Immature natural killer cell (primary cell): ENCODE data around the gene MAML3. TPM values are rescaled to one million over a fixed set of nuclear protein-coding genes. Genes with fewer than 3 reads are reported as not detected.

Experiments used
- DNase-seq, 3 donors: peaks; one replicate each; pipeline ENCODE4 v3.0.0; 2022; ENCODE audit warnings: mixed read lengths in 1 of 3
- H3K27ac Mint-ChIP-seq, 6 donors: one replicate each; pipeline ENCODE4 v1.8.0; 2020; ENCODE audit warnings: mixed read lengths in 6 of 6, mild to moderate bottlenecking in 5 of 6, inconsistent platforms in 4 of 6, moderate library complexity in 3 of 6
- H3K27me3 Mint-ChIP-seq, 3 donors: one replicate each; pipeline ENCODE4 v1.8.0; 2020 to 2021; ENCODE audit warnings: low read depth in 3 of 3, mild to moderate bottlenecking in 3 of 3, mixed read lengths in 3 of 3, moderate library complexity in 3 of 3, inconsistent platforms in 1 of 3
- H3K36me3 Mint-ChIP-seq, 3 donors: one replicate each; pipeline ENCODE4 v1.8.0; 2020; ENCODE audit warnings: mixed read lengths in 3 of 3, inconsistent platforms in 2 of 3, mild to moderate bottlenecking in 2 of 3
- H3K4me1 Mint-ChIP-seq, 2 donors: one replicate each; pipeline ENCODE4 v1.8.0; 2020; ENCODE audit warnings: inconsistent platforms in 2 of 2, mild to moderate bottlenecking in 2 of 2, mixed read lengths in 2 of 2, moderate library complexity in 1 of 2
- H3K4me3 Mint-ChIP-seq, 5 donors: one replicate each; pipeline ENCODE4 v1.8.0; 2020; ENCODE audit warnings: mild to moderate bottlenecking in 5 of 5, mixed read lengths in 5 of 5, inconsistent platforms in 3 of 5, moderate library complexity in 3 of 5
- H3K9me3 Mint-ChIP-seq, 6 donors: one replicate each; pipeline ENCODE4 v1.8.0; 2020; ENCODE audit warnings: mild to moderate bottlenecking in 6 of 6, mixed read lengths in 6 of 6, inconsistent platforms in 4 of 6, moderate library complexity in 3 of 6
- polyA plus RNA-seq, 3 donors: library from polyadenylated mRNA; unstranded; fragments of 300-500 nt; fragmentation: Illumina TruSeq; gene quantifications; one replicate each; pipeline ENCODE4 v1.2.3, GENCODE V29; 2021

Gene MAML3
- polyA plus RNA-seq, 3 donors from 2014 or later, result 0.41 to 1.2 TPM; not detected in 1

DNA sequence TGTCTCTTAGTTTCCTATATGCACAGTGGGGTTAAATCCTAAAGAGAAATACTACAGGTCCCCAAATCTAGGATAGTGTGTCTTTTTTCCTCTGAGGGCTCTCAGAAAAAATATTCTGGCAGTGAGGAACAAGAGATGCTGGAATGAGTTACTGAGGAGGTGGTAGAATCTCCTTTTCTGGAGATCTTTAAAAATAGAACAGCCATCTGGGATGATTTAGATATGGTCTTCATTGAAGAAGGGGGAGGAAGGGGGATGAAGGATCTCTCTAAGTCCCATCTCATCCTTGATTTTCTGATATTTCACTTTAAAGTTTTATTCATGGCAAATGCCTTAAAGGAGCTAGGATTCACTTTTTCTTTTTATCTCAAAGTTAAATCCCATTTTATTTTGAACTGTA is 235.0 kb downstream of the MAML3 start:
- Mint-ChIP-seq H3K27ac (no peak overlapping the region), H3K27me3 (peaks cover 0 to 8% (median 2%) of the 10 kb centered on the region in 3 donors), H3K9me3 (no peaks in the 10 kb centered on the region), H3K4me1 (no peaks in the 10 kb centered on the region), H3K36me3 (no peaks in the 10 kb centered on the region), H3K4me3 (no peak overlapping the region)
- no peak for DNase-seq

DNA sequence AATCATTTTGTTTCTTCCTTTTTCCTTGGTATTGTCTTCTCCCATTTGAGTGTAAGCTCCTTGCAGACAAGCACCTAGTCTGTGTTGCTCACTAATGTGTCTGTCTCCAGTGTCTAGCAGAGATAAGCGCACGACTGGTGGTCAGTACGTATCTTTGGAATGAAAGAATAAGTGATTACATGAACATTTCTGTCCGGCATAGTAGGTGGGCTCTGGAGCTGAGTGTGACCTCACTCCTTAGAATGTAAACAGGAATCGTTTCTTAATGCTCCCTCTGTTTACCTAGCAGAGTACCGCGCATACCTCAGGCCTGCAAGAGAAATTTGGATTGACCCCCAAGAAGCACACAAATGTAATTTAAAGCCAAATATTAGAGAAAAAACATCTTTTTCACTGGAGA is 235.4 kb downstream of the MAML3 start:
- Mint-ChIP-seq H3K27me3 (peaks cover 0 to 8% (median 2%) of the 10 kb centered on the region in 3 donors), H3K4me3 (no peak overlapping the region), H3K4me1 (no peaks in the 10 kb centered on the region), H3K27ac (no peak overlapping the region), H3K9me3 (no peaks in the 10 kb centered on the region), H3K36me3 (no peaks in the 10 kb centered on the region)
- no peak for DNase-seq

DNA sequence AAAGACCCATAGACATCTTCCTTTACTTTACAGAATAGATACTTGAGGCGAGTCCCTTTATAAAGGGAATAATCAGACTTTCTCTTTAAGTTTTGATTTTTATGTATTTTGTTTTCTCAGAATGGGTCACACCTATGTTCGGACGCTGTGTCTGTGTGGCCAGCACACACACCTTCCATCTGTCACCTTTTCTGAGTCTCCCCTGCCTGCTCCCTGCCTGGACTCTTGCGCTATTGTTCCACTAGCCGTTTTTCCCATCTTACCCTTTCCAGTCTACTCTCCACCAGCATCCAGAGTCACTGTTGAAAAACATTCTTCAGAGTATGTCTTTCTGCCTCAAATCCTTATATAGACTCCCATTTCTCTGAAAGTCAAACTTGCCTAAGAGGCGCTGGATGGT is 236.1 kb downstream of the MAML3 start:
- Mint-ChIP-seq H3K27ac (no peak overlapping the region), H3K4me1 (no peaks in the 10 kb centered on the region), H3K4me3 (no peak overlapping the region), H3K36me3 (no peaks in the 10 kb centered on the region), H3K27me3 (peaks cover 0 to 8% (median 2%) of the 10 kb centered on the region in 3 donors), H3K9me3 (no peaks in the 10 kb centered on the region)
- DNase-seq, result no peak

DNA sequence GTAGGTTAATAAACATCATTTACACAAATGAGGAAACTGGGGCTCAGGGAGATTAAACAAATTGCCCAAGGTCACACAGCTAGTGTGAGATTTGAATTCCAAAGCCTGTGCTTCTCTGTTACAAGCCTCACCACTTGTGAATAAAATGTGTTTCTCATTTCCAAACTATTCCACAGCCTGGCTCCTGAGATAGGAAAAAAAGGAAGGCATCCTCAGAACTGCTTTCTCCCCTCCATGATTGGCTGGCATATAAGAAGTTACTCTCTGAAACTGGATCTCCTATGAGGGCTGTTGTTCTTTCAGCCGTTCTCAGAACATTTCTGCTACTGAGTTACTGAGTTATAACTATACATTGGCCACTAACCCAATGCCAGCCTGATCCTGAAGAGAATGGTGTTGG is 237.9 kb downstream of the MAML3 start:
- Mint-ChIP-seq H3K27ac (no peak overlapping the region), H3K4me3 (no peak overlapping the region), H3K27me3 (peaks cover 0 to 6% (median 4%) of the 10 kb centered on the region in 3 donors)

DNA sequence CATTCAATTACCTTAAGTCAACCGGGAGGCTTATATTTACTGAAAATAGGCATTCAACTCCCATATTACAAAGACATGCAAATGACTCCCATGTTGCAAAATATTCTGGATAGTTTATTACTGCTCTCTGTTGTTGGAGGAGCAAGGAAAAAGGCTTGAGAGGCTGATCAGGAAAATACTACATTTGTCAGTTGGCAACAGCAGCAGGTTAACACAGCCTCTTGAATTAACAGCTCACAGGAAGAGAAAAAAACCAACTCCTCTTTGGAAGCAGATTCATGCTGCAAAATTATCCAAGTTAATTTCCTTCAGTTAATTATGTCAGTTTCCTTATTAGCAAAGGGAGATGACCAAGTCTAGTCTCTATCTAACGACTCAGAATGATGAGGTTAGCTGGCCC is 238.9 kb downstream of the MAML3 start:
- Mint-ChIP-seq H3K9me3 (no peaks in the 10 kb centered on the region), H3K4me1 (no peaks in the 10 kb centered on the region), H3K27me3 (peaks cover 0 to 6% (median 5%) of the 10 kb centered on the region in 3 donors), H3K4me3 (no peak overlapping the region), H3K36me3 (no peaks in the 10 kb centered on the region), H3K27ac (no peak overlapping the region)
- DNase-seq, result no peak

More for the DNA sequence above, 237.9 kb downstream of the MAML3 start:
- H3K9me3 Mint-ChIP-seq, result no peaks in the 10 kb centered on the region
- H3K36me3 Mint-ChIP-seq, result no peaks in the 10 kb centered on the region
- no peak for DNase-seq
- H3K4me1 Mint-ChIP-seq, result no peaks in the 10 kb centered on the region

DNA sequence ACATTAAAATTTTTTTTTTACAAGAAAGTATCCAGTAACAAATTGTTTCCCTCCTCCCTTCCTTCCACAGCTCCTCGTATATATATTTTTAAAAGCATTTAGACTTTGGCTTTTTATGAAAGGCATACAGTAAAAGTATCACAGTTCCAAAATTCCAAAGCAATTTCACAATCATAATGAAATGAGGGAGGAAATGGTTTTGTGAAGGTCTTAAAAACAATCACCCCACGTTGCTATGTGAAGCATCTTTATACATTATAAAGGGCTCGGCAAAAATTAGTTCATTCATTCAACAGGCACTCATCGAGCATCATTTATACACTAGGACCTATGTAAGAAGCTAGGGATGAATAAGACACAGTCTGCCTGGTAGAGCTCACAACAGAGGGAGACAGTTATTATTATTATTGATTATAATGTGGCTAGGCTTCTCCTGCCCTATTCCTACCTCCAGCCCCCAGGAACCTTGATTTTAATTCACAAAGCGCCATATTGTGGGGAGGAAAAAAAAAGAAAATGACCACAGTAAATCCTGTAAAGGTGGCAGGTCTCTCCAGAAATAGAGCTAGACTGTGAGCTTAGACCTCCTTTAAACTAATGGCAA is 239.9 kb downstream of the MAML3 start:
- H3K4me1 Mint-ChIP-seq, result no peaks in the 10 kb centered on the region
- peaks cover 0 to 6% (median 5%) of the 10 kb centered on the region in 3 donors for H3K27me3 Mint-ChIP-seq
- no peak overlapping the region for H3K27ac Mint-ChIP-seq
- H3K4me3 Mint-ChIP-seq, result no peak overlapping the region
- no peaks in the 10 kb centered on the region for H3K9me3 Mint-ChIP-seq
- no peak for DNase-seq
- no peaks in the 10 kb centered on the region for H3K36me3 Mint-ChIP-seq

DNA sequence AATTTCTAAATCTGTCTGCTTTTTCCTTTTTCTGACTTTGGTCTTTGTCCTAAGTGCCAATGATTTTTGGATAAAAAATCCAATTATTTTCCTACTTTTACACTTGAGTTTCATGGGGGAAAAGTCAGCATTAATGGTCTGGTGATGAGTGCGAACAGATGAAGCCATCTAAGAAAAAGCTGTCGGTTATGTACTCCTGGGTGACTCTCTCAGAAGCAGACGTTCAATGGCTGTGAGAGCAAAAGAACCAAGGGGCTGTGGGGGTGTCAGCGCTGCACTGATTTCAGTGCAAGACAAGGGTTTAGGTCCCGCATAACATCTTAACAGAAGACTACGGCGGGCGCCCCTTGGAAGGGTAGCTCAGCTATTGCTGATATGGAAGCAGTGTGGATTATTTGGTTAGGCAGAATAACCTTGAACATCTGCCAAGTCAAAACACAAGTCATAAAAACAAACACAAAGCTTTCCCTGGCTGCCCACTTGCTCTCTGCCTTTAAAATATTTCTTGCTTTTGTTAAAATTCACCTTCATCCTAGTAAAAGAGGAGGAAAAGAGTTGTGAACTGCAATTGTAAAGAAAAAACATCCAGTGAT is 240.5 kb downstream of the MAML3 start:
- DNase-seq, result no peak
- no peak overlapping the region for H3K4me3 Mint-ChIP-seq
- H3K4me1 Mint-ChIP-seq, result no peaks in the 10 kb centered on the region
- H3K36me3 Mint-ChIP-seq, result no peaks in the 10 kb centered on the region
- H3K9me3 Mint-ChIP-seq, result no peaks in the 10 kb centered on the region
- H3K27me3 Mint-ChIP-seq, result peaks cover 0 to 6% (median 5%) of the 10 kb centered on the region in 3 donors
- no peak overlapping the region for H3K27ac Mint-ChIP-seq

DNA sequence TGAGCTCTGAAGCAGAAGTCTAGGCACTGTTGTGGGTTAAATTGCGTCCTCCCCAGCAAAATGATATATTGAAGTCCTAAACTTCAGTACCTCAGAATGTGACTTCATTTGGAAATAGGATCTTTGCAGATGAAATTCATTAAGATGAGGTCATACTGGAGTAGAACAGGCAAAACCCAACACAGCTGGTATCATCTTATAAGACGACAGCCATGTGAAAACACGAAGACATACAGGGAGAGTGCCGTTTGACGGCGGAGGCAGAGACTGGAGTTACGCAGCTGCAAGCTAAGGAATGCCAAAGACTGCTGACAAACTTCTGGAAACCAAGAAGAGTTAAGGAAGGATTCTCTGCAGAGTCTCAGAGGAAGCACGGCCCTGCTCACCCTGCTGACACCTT is 241.5 kb downstream of the MAML3 start:
- no peak overlapping the region for H3K27ac Mint-ChIP-seq

DNA sequence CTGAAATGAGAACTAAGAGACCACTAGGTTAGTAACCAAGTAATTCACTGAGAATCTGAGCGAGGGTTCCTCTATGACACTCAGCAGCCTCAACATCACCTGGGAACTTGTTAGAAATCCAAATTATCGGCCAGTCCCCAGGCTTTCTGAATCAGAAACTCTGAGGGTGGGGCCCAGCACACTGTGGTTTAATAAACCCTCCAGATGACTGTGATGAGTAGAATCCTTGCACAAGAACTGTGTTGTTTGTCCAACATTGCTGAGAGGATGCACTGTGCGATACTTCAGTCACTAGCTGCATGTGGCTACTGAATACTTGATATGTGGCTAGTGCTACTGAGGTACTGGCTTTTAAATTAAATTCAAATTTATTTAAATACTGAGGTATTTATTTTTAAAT is 243.9 kb downstream of the MAML3 start:
- Mint-ChIP-seq H3K4me3 (no peak overlapping the region), H3K36me3 (no peaks in the 10 kb centered on the region), H3K9me3 (no peaks in the 10 kb centered on the region), H3K27me3 (peaks cover 2 to 5% (median 4%) of the 10 kb centered on the region in 3 donors), H3K27ac (no peak overlapping the region), H3K4me1 (no peaks in the 10 kb centered on the region)
- DNase-seq, result no peak

More for the DNA sequence above, 241.5 kb downstream of the MAML3 start:
- Mint-ChIP-seq H3K4me1 (no peaks in the 10 kb centered on the region), H3K36me3 (no peaks in the 10 kb centered on the region), H3K4me3 (no peak overlapping the region), H3K27me3 (peaks cover 0 to 5% (median 4%) of the 10 kb centered on the region in 3 donors), H3K9me3 (no peaks in the 10 kb centered on the region)
- DNase-seq, result no peak

DNA sequence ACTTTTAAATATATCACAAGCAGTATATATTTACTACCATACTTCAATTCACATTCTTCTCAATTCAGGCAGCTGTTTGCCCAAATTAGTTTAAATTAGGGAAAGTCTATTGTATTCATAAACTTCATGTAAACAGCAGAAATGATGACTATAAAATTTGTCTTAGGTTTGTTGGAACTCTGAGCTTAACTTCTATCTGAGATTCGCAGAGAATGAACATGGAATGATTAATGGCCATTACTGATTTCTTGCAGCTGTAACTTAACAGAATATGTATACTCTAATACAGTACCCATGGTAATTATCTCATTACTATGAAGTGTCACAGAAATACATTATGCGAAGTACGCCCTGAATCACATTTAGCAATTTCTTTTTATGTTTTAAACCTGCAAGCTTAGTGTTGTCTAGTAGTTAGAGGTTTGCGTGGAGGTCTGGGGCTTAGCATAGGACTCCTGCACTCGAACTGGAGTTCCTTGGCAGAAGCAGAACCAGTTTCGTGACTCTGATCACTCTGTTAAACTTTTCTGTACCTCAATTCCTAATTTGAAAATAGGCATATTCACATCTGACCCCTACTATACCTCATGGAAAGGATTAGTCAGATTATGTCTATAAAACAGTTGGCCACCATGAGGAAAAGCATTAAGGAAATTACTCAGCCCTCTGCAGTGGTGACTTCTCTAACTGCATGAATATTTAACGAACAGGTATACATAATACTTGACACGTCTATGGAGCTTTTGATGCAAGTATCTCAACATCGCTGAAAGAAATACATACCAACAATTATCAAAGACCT is 245.1 kb downstream of the MAML3 start:
- peaks cover 2 to 5% (median 4%) of the 10 kb centered on the region in 3 donors for H3K27me3 Mint-ChIP-seq
- no peaks in the 10 kb centered on the region for H3K9me3 Mint-ChIP-seq
- no peak overlapping the region for H3K4me3 Mint-ChIP-seq
- H3K36me3 Mint-ChIP-seq, result peaks cover 0 to 4% (median 0%) of the 10 kb centered on the region in 3 donors
- no peak for DNase-seq
- no peak overlapping the region for H3K27ac Mint-ChIP-seq
- H3K4me1 Mint-ChIP-seq, result peaks cover 5 to 11% of the 10 kb centered on the region in 2 donors

DNA sequence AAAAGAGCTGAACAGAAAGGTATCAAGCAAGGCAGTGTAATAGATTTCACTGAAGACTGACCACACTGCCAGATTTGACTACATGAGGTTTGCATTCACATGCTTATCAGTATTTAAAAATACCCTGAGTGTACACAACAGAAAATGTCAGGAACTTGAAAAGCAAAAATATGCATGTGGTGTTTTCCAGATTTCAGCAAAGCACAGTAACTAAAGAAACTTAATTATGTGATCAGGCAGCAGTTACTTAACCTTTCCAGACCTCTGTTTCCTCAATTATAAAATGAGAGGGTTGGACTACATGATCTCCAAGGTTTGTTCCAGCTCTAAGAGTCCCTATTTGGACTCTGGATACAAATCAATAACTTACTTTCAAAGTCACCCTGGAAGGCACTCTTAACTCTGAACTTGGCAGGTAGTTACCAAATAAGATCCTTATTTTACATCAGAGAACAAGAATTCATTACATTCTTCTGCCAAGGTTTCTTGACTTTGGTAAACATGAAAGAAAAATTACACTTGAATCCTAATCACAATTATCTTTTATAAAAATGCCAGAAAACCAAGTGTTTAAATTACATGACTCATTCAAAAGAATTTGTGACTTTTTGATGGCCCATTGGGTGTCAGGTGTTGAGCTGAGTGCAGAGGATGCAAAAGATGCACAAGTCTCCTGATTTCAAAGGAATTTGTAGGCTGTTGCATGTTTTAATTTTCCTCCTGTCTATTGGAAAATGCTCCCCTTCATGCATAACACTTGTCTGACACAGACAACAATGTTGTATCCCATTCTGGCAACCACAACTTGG is 246.8 kb downstream of the MAML3 start:
- no peaks in the 10 kb centered on the region for H3K9me3 Mint-ChIP-seq
- peaks cover 0 to 4% (median 0%) of the 10 kb centered on the region in 3 donors for H3K36me3 Mint-ChIP-seq
- no peak overlapping the region for H3K27ac Mint-ChIP-seq
- H3K4me1 Mint-ChIP-seq, result peaks cover 5 to 16% of the 10 kb centered on the region in 2 donors
- peaks cover under 1 to 4% (median 2%) of the 10 kb centered on the region in 3 donors for H3K27me3 Mint-ChIP-seq
- no peak for DNase-seq
- H3K4me3 Mint-ChIP-seq, result no peak overlapping the region

DNA sequence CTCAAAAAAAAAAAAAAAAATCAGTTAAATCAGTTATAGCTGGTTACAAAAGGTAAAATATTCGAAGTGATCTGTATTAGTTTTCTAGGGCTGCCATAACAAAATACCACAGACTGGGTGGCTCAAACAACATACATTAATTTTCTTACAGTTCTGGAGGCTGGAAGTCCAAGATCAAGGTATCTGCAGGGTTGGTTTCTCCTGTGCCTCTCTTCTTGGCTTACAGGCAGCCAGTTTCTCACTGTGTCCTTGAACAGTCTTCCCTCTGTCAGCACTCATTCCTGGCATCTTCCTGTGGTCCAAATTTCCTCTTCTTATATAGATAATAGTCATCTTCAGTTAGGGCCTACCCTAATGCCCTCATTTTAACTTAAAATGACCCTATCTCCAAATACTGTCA is 248.5 kb downstream of the MAML3 start:
- Mint-ChIP-seq H3K4me3 (no peak overlapping the region), H3K4me1 (peaks cover 7 to 16% of the 10 kb centered on the region in 2 donors), H3K36me3 (peaks cover 0 to 4% (median 0%) of the 10 kb centered on the region in 3 donors), H3K9me3 (no peaks in the 10 kb centered on the region), H3K27me3 (peaks cover under 1 to 3% (median 2%) of the 10 kb centered on the region in 3 donors), H3K27ac (no peak overlapping the region)
- DNase-seq, result no peak

DNA sequence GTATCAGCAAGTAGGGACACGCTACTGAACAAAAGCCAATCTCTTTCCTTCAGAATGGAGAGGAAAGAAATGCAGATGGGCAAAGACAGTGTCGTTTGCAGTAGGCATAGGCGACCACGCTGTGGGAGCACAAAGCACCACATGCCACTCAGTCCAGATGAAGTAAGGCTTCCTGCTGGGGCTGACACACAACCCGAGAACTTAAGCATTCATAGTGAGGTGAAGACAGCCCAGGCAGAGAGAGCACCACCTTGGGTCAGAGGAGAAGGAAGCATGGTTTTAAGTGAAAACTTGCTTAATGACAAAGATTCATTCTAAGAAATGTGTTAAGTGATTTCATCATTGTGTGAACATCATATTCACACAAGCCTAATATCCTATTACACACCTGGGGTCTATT is 249.6 kb downstream of the MAML3 start:
- Mint-ChIP-seq H3K4me3 (no peak overlapping the region), H3K27ac (peak overlapping the region in 1 of 6 donors; percentile 28)

More for the DNA sequence above, 249.6 kb downstream of the MAML3 start:
- peaks cover 0 to 4% (median 0%) of the 10 kb centered on the region in 3 donors for H3K36me3 Mint-ChIP-seq
- peaks cover 7 to 16% of the 10 kb centered on the region in 2 donors for H3K4me1 Mint-ChIP-seq
- no peaks in the 10 kb centered on the region for H3K9me3 Mint-ChIP-seq
- H3K27me3 Mint-ChIP-seq, result peaks cover 0 to 3% (median 2%) of the 10 kb centered on the region in 3 donors
- no peak for DNase-seq
